Hepatocyte (in vitro differentiated cells): ENCODE measurements around the gene ARRDC1. TPM values are rescaled to one million over a fixed set of nuclear protein-coding genes. Genes with fewer than 3 reads are reported as not detected.

Experiments
- DNase-seq: peaks from one replicate; pipeline ENCODE4 v3.0.0-alpha.2; 2016; ENCODE audit warnings: low spot score
- H2AFZ ChIP-seq: fragments of 200-600 bp; sonication (generic); 2 replicates; pipeline ENCODE4 v1.6.0; 2016; ENCODE audit warnings: antibody characterized with exemption, mild to moderate bottlenecking
- H3K27ac ChIP-seq: fragments of 200-600 bp; sonication (generic); 2 replicates; pipeline ENCODE4 v1.5.1; 2016; ENCODE audit warnings: mild to moderate bottlenecking
- H3K27me3 ChIP-seq: fragments of 200-600 bp; sonication (generic); 2 replicates; pipeline ENCODE4 v1.6.1; 2016
- H3K36me3 ChIP-seq: fragments of 200-600 bp; sonication (generic); replicated peaks from 2 replicates; pipeline ENCODE4 v1.5.1; 2016; ENCODE audit warnings: low read depth; ENCODE audit not compliant: insufficient read depth
- H3K4me1 ChIP-seq: fragments of 200-600 bp; sonication (generic); 2 replicates; pipeline ENCODE4 v1.5.1; 2016; ENCODE audit warnings: mild to moderate bottlenecking, moderate library complexity; ENCODE audit not compliant: insufficient read depth
- H3K4me2 ChIP-seq: fragments of 200-600 bp; sonication (generic); 2 replicates; pipeline ENCODE4 v1.6.0; 2016
- H3K4me3 ChIP-seq: fragments of 200-600 bp; sonication (generic); 2 replicates; pipeline ENCODE4 v1.5.1; 2016; ENCODE audit warnings: mild to moderate bottlenecking
- H3K79me2 ChIP-seq: fragments of 200-600 bp; sonication (generic); 2 replicates; pipeline ENCODE4 v1.6.0; 2017; ENCODE audit warnings: mild to moderate bottlenecking
- H3K9me2 ChIP-seq: fragments of 200-600 bp; sonication (generic); replicated peaks from 2 replicates; pipeline ENCODE4 v1.6.0; 2017; ENCODE audit warnings: mild to moderate bottlenecking; ENCODE audit not compliant: insufficient read depth
- H3K9me3 ChIP-seq: fragments of 200-600 bp; sonication (generic); 2 replicates; pipeline ENCODE4 v1.5.1; 2016; ENCODE audit warnings: low read depth, mild to moderate bottlenecking
- H4K20me1 ChIP-seq: fragments of 200-600 bp; sonication (generic); 2 replicates; pipeline ENCODE4 v1.6.0; 2016; ENCODE audit warnings: mild to moderate bottlenecking; ENCODE audit not compliant: insufficient read depth, poor library complexity, severe bottlenecking
- CTCF ChIP-seq: fragments of 200-600 bp; sonication (generic); IDR thresholded peaks from 2 replicates; pipeline ENCODE4 v1.5.1; 2016; ENCODE audit warnings: antibody characterized with exemption, mild to moderate bottlenecking; ENCODE audit not compliant: poor library complexity
- EZH2 ChIP-seq: fragments of 200-600 bp; sonication (generic); IDR thresholded peaks from 2 replicates; pipeline ENCODE4 v1.6.1; 2016; ENCODE audit warnings: antibody characterized with exemption, mild to moderate bottlenecking, borderline replicate concordance
- EZH2phosphoT487 ChIP-seq: fragments of 200-600 bp; sonication (generic); IDR thresholded peaks from one replicate; pipeline ENCODE4 v1.6.1; 2018; ENCODE audit warnings: antibody characterized with exemption, mild to moderate bottlenecking, low read depth, moderate library complexity; ENCODE audit not compliant: unreplicated experiment, severe bottlenecking
- WGBS: methylation state at CpG from one replicate; pipeline ENCODE4 v1.1.6; 2016; ENCODE audit warnings: low lambda C conversion rate; ENCODE audit errors: missing lambda C conversion rate; 5-methylcytosine and 5-hydroxymethylcytosine counted together
- polyA plus RNA-seq: library from polyadenylated mRNA; unstranded; fragments of >200 nt; fragmentation: Nextera tagmentation; extraction: Ambion mirVana; gene quantifications from 2 replicates; pipeline ENCODE4 v1.2.1, GENCODE V29; 2016
- total RNA-seq: library from RNA; depleted of rRNA; stranded (reverse); fragments of >200 nt; gene quantifications from 2 replicates; pipeline ENCODE4 v1.2.3, GENCODE V29; 2014

The ARRDC1 gene
- total and polyA plus RNA-seq, 2 experiments from 2014 or later: 62.7 to 102 TPM

DNA sequence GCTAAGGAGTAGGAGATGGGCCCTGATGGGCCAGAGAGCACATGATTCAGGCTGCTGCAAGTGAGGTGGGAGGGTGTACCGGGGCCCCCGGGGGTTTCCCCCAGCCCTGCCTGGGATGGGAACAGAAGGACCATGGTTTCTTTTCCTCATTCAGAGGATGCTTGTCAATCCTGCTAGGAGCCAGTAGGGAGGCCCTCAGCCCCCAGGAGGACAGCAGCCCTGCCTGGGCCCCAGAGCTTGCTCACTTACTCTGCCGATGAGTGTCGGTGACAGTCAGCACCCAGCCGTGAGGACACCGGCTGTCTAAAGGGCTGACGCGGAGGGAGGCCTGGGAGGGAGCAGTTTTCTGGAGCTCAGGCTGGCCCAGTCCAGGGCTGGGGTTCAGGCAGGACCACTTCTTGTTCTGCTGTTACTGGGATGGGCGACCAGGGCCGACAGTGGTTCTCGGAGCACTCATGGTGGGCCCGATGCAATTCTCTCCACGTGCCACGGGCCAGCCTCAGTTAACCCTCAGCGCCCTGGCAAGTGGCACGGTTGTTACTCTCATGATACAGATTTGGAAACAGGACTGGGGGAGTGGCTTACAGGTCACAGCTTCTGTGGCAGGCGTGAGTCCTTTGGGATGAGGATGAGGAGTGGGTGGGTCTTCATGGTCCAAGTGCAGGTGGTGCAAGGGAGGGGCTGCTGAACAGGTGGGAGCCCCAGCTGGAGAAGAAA is 1.8 kb downstream of the ARRDC1 start:
- TF ChIP-seq EZH2phosphoT487 (no peak), EZH2 (no peak), CTCF (no peak)
- Histone ChIP-seq H4K20me1 (peaks cover 20% of the 10 kb centered on the region), H3K4me1 (peaks cover 36% of the 10 kb centered on the region), H3K27me3 (no peaks in the 10 kb centered on the region), H3K4me3 (peak overlapping the region; percentile 94), H3K9me3 (no peaks in the 10 kb centered on the region), H3K4me2 (peak overlapping the region; percentile 96), H3K27ac (peak overlapping the region; percentile 99), H3K9me2 (no peaks in the 10 kb centered on the region), H3K79me2 (peaks cover 52% of the 10 kb centered on the region), H3K36me3 (no peaks in the 10 kb centered on the region), H2AFZ (no peak overlapping the region)
- peak; percentile 81 for DNase-seq
- WGBS: 70% methylated on average over 17 of the region's 17 CpGs

DNA sequence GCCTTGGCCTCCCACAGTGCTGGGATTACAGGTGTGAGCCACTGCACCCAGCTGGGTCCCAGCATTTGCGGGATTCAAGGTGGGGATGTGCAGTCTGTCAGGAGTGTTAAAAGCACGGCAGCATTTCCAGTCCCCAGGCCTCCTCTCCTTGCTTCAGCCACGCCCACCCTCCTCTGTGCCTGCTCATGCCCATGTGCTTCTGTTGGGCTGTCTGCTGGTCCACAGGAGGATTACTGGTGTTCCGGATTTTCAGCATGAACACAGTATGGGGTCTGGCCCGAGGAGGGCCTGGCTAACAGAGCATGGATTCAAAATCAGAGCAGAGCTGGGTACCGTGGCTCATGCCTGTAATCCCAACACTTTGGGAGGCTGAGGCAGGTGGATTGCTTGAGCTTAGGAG is 5.5 kb downstream of the ARRDC1 start:
- H3K4me1 ChIP-seq: peaks cover 46% of the 10 kb centered on the region
- no peak overlapping the region for H3K4me3 ChIP-seq
- no peaks in the 10 kb centered on the region for H3K9me3 ChIP-seq
- WGBS: 79% methylated on average over 6 of the region's 6 CpGs
- H3K27me3 ChIP-seq: no peaks in the 10 kb centered on the region
- peaks cover 73% of the 10 kb centered on the region for H3K79me2 ChIP-seq
- H3K9me2 ChIP-seq: no peaks in the 10 kb centered on the region
- no peak overlapping the region for H2AFZ ChIP-seq
- H3K4me2 ChIP-seq: no peak overlapping the region
- DNase-seq: no peak
- H3K36me3 ChIP-seq: no peaks in the 10 kb centered on the region
- peak overlapping the region; percentile 100 for H3K27ac ChIP-seq
- peaks cover 20% of the 10 kb centered on the region for H4K20me1 ChIP-seq
- no peak for TF ChIP-seq EZH2
- TF ChIP-seq EZH2phosphoT487: no peak

DNA sequence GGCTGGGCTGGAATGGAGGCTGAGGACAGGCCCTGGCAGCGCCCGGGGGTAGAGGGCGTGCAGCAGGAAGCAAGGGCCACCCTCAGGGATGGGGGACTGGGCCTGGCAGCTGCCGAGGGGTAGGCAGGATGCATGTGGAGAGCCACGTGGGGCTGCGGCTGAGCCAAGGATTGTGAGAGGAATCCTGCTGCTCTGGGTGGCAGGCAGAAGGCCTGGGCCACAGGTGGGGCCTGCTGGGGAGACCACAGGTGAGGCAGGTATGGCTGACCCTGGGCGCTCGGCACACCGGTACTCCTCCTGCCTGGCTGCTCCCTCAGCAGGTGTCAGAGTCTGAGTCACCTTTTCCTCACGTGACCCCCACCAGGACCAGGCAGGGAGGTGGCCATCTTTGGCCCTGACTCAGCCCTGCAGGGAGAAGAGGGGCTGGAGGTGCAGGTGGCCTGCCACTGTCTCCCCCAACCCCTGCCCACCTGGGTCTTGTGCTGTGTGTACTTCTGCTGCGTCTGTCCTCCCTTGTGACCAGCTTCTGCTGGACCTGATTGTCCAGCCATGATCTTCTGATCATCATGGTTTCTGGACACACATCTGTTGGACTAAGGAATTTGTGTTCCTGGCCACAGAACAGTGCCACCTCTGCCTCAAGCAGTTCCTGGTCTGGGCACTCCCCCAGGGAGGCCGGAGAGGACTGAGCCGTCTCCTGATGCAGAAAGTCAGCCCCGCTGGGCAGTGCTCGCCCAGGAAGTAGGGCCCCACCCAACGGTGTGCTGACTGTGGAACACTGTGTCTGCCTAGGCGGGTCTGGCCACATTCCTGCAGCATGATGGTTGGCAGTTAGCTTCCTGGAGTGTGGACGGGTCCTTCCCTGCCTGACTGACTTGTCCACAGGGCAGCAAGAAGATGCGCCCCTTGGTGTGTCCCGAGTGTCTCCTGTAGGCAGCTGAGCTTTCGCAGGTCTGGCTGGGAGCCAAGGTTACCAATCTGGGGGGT is 6.4 kb downstream of the ARRDC1 start:
- Histone ChIP-seq H3K79me2 (peaks cover 73% of the 10 kb centered on the region), H3K4me3 (no peak overlapping the region)
- 49% methylated on average over 21 of the region's 21 CpGs for WGBS

More for the DNA sequence above, 6.4 kb downstream of the ARRDC1 start:
- H3K9me3 ChIP-seq: no peaks in the 10 kb centered on the region
- no peak overlapping the region for H2AFZ ChIP-seq
- H3K4me1 ChIP-seq: peaks cover 38% of the 10 kb centered on the region
- peak; percentile 91 for DNase-seq
- no peaks in the 10 kb centered on the region for H3K27me3 ChIP-seq
- TF ChIP-seq EZH2 (no peak), EZH2phosphoT487 (no peak), CTCF (no peak)
- H3K27ac ChIP-seq: peak overlapping the region; percentile 100
- H3K9me2 ChIP-seq: no peaks in the 10 kb centered on the region
- peaks cover 10% of the 10 kb centered on the region for H4K20me1 ChIP-seq
- peak overlapping the region; percentile 69 for H3K4me2 ChIP-seq
- no peaks in the 10 kb centered on the region for H3K36me3 ChIP-seq
